Neural cell (in vitro differentiated cells): ENCODE data around the gene ITPR3. TPM values are rescaled to one million over a fixed set of nuclear protein-coding genes. Genes with fewer than 3 reads are reported as not detected.

ENCODE experiments used
- H2AFZ ChIP-seq: fragments of 200-600, 300-800 bp; sonication (generic), shearing (Covaris generic); 2 replicates; pipeline ENCODE4 v1.6.0; 2014; ENCODE audit warnings: low read depth, mild to moderate bottlenecking, antibody characterized with exemption, low read length, moderate library complexity
- H3F3A ChIP-seq: fragments of 200-600 bp; shearing (Covaris generic); 2 replicates; pipeline ENCODE4 v1.6.1; 2016; ENCODE audit warnings: mild to moderate bottlenecking, moderate library complexity, mixed read lengths, antibody characterized with exemption, low read length; ENCODE audit not compliant: insufficient read depth, poor library complexity, severe bottlenecking
- H3K27ac ChIP-seq: fragments of 200-600, 300-800 bp; sonication (generic), shearing (Covaris generic); 2 replicates; pipeline ENCODE4 v1.5.1; 2014; ENCODE audit warnings: mild to moderate bottlenecking, low read length, moderate library complexity
- H3K27me3 ChIP-seq: fragments of 300-800, 200-600 bp; sonication (generic), shearing (Covaris generic); 2 replicates; pipeline ENCODE4 v1.6.0; 2014; ENCODE audit warnings: mild to moderate bottlenecking, low read depth, low read length, moderate library complexity; ENCODE audit not compliant: insufficient read depth
- H3K36me3 ChIP-seq: fragments of 300-800, 200-600 bp; sonication (generic), shearing (Covaris generic); 2 replicates; pipeline ENCODE4 v1.5.1; 2014; ENCODE audit warnings: mild to moderate bottlenecking, antibody characterized with exemption, low read length, moderate library complexity; ENCODE audit not compliant: insufficient read depth
- H3K4me2 ChIP-seq: fragments of 300-800, 200-600 bp; sonication (generic), shearing (Covaris generic); 2 replicates; pipeline ENCODE4 v1.6.0; 2014; ENCODE audit warnings: mild to moderate bottlenecking, low read length
- H3K4me3 ChIP-seq: fragments of 300-800, 200-600 bp; sonication (generic), shearing (Covaris generic); 2 replicates; pipeline ENCODE4 v1.5.1; 2014; ENCODE audit warnings: mild to moderate bottlenecking, low read length, moderate library complexity
- H3K79me2 ChIP-seq: fragments of 200-600 bp; shearing (Covaris generic); replicated peaks from 2 replicates; pipeline ENCODE4 v1.6.0; 2014; ENCODE audit warnings: mild to moderate bottlenecking, low read length, moderate library complexity; ENCODE audit not compliant: insufficient read depth
- H3K9ac ChIP-seq: fragments of 300-800, 200-600 bp; sonication (generic), shearing (Covaris generic); 2 replicates; pipeline ENCODE4 v1.6.1; 2016; ENCODE audit warnings: mild to moderate bottlenecking, low read length, mixed read lengths
- H3K9me2 ChIP-seq: fragments of 200-600 bp; shearing (Covaris generic); 2 replicates; pipeline ENCODE4 v1.6.1; 2016; ENCODE audit warnings: mild to moderate bottlenecking, low read length, mixed read lengths; ENCODE audit not compliant: insufficient read depth
- H3K9me3 ChIP-seq: fragments of 200-600, 300-800 bp; sonication (generic), shearing (Covaris generic); 2 replicates; pipeline ENCODE4 v1.6.1; 2016; ENCODE audit warnings: mild to moderate bottlenecking, mixed run types, low read length, moderate library complexity, mixed read lengths
- H4K20me1 ChIP-seq: fragments of 200-600 bp; shearing (Covaris generic); 2 replicates; pipeline ENCODE4 v1.6.1; 2016; ENCODE audit warnings: mild to moderate bottlenecking, mixed run types; ENCODE audit not compliant: insufficient read depth
- EP300 ChIP-seq: fragments of 450-650 bp; conservative IDR thresholded peaks from 2 replicates; pipeline ENCODE4 v1.6.1; 2014; ENCODE audit warnings: antibody characterized with exemption, mild to moderate bottlenecking, moderate library complexity; ENCODE audit not compliant: poor library complexity, severe bottlenecking
- EZH2 ChIP-seq: fragments of 200-600, 300-800 bp; shearing (Covaris generic), sonication (generic); IDR thresholded peaks from 2 replicates; pipeline ENCODE4 v1.6.1; 2014; ENCODE audit warnings: antibody characterized with exemption, low read length, borderline replicate concordance, mild to moderate bottlenecking; ENCODE audit not compliant: insufficient read depth, poor library complexity, severe bottlenecking
- MXI1 ChIP-seq: fragments of 450-650 bp; conservative IDR thresholded peaks from 2 replicates; pipeline ENCODE4 v1.6.1; 2014; ENCODE audit warnings: antibody characterized with exemption, mild to moderate bottlenecking; ENCODE audit not compliant: poor library complexity, severe bottlenecking
- POLR2AphosphoS5 ChIP-seq: IDR thresholded peaks from 2 replicates; pipeline ENCODE4 v1.6.1; 2012
- RAD21 ChIP-seq: fragments of 450-650 bp; conservative IDR thresholded peaks from 2 replicates; pipeline ENCODE4 v1.6.1; 2014; ENCODE audit warnings: antibody characterized with exemption, mild to moderate bottlenecking, moderate library complexity
- SMC3 ChIP-seq: fragments of 450-650 bp; conservative IDR thresholded peaks from 2 replicates; pipeline ENCODE4 v1.6.1; 2014; ENCODE audit warnings: antibody characterized with exemption, mild to moderate bottlenecking, moderate library complexity; ENCODE audit not compliant: poor library complexity
- TAF1 ChIP-seq: IDR thresholded peaks from 2 replicates; pipeline ENCODE4 v1.6.1; 2012; ENCODE audit warnings: low read depth
- polyA plus RNA-seq: library from polyadenylated mRNA; depleted of rRNA; stranded (reverse); fragments of >200 nt; gene quantifications from 2 replicates; pipeline ENCODE4 v1.2.3, GENCODE V29; 2014
- TF ChIP-seq, protein P1 (sequence below): fragments of 450-650 bp; IDR thresholded peaks from 2 replicates; pipeline ENCODE4 v1.5.1; 2014; ENCODE audit warnings: antibody characterized with exemption, mild to moderate bottlenecking, moderate library complexity; ENCODE audit not compliant: poor library complexity, severe bottlenecking
- TF ChIP-seq, protein P2 (sequence below): IDR thresholded peaks from 2 replicates; pipeline ENCODE4 v1.6.1; 2012; ENCODE audit warnings: borderline replicate concordance

Gene ITPR3
- polyA plus RNA-seq, 1 donor from 2014 or later = 0.11 TPM

DNA sequence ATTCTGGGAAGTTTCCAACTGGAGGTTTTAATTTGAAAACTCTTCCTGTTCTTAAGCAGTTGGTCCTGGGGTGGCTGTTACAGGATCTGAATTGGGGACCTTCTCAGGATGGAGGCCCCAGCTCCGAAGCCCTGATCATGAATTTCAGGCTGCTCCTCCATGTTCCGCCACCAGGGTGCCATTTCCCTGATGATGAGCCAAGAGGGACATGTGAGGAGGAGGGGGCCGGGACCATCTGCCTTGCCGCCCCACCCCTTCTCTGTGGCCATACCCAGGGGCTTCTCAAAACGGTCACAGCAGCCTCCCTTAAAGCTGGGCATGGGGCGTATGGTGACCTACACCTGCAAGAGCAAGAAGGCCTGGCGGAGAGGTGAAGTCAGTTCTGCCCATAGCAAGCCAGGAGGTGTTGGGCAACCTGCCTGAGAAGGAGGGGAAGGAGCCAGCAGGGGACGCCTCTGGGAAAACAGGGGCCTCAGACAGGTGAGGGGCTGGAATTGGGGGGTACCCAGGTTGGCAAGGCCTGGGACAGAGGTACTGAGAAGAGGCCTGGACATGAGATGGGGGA lies 37.4 kb upstream of the ITPR3 start:
- Histone ChIP-seq H2AFZ (no peak overlapping the region), H3K4me3 (no peak overlapping the region), H3K27ac (no peak overlapping the region), H3K9ac (no peak overlapping the region), H3K36me3 (no peaks in the 10 kb centered on the region), H3K79me2 (peaks cover 12% of the 10 kb centered on the region), H3F3A (no peaks in the 10 kb centered on the region), H3K9me3 (no peaks in the 10 kb centered on the region), H4K20me1 (no peaks in the 10 kb centered on the region), H3K27me3 (no peaks in the 10 kb centered on the region), H3K9me2 (no peaks in the 10 kb centered on the region), H3K4me2 (no peak overlapping the region)
- TF ChIP-seq EP300 (no peak), TAF1 (no peak), RAD21 (no peak), POLR2AphosphoS5 (no peak), SMC3 (no peak)
- TF ChIP-seq, protein P1, sequence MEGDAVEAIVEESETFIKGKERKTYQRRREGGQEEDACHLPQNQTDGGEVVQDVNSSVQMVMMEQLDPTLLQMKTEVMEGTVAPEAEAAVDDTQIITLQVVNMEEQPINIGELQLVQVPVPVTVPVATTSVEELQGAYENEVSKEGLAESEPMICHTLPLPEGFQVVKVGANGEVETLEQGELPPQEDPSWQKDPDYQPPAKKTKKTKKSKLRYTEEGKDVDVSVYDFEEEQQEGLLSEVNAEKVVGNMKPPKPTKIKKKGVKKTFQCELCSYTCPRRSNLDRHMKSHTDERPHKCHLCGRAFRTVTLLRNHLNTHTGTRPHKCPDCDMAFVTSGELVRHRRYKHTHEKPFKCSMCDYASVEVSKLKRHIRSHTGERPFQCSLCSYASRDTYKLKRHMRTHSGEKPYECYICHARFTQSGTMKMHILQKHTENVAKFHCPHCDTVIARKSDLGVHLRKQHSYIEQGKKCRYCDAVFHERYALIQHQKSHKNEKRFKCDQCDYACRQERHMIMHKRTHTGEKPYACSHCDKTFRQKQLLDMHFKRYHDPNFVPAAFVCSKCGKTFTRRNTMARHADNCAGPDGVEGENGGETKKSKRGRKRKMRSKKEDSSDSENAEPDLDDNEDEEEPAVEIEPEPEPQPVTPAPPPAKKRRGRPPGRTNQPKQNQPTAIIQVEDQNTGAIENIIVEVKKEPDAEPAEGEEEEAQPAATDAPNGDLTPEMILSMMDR = peak; percentile 27
- TF ChIP-seq, protein P2, sequence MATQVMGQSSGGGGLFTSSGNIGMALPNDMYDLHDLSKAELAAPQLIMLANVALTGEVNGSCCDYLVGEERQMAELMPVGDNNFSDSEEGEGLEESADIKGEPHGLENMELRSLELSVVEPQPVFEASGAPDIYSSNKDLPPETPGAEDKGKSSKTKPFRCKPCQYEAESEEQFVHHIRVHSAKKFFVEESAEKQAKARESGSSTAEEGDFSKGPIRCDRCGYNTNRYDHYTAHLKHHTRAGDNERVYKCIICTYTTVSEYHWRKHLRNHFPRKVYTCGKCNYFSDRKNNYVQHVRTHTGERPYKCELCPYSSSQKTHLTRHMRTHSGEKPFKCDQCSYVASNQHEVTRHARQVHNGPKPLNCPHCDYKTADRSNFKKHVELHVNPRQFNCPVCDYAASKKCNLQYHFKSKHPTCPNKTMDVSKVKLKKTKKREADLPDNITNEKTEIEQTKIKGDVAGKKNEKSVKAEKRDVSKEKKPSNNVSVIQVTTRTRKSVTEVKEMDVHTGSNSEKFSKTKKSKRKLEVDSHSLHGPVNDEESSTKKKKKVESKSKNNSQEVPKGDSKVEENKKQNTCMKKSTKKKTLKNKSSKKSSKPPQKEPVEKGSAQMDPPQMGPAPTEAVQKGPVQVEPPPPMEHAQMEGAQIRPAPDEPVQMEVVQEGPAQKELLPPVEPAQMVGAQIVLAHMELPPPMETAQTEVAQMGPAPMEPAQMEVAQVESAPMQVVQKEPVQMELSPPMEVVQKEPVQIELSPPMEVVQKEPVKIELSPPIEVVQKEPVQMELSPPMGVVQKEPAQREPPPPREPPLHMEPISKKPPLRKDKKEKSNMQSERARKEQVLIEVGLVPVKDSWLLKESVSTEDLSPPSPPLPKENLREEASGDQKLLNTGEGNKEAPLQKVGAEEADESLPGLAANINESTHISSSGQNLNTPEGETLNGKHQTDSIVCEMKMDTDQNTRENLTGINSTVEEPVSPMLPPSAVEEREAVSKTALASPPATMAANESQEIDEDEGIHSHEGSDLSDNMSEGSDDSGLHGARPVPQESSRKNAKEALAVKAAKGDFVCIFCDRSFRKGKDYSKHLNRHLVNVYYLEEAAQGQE = no peak

DNA sequence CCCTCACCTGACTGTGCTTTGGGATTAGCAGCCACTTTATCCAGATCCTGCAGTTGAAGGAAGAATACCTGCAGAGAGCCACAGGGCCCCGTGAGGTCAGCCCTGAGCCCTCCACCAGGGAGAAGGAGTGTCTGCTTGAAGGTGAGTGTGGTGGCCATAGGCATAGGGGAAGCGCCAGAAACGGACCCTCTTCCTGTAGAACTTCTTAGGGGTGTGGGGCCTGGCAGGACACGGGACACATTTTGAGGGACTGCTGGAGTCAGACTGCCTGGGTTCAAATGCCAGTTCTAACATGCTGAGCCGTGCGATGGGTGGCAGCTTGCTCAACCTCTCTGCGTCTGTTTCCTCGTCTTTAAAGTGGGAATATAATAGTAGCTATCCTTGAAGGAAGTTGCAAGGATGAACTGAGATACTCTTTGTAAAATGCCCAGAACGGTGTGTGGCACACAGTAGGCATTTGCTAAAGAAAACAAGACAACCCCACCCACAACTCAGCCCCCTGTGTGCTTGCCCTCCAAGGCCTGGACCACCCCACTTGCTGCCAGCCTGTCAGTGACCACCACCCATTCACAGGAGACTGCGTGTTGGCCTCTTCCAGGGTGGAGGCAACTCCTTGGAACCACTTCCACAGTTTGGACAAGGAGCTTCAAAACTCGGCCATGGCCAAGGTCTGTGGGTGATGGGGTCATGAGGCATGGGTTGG lies 36.3 kb upstream of the ITPR3 start:
- Histone ChIP-seq H4K20me1 (no peaks in the 10 kb centered on the region), H3K79me2 (no peaks in the 10 kb centered on the region), H3F3A (no peaks in the 10 kb centered on the region), H2AFZ (no peak overlapping the region), H3K27me3 (no peaks in the 10 kb centered on the region), H3K4me3 (no peak overlapping the region), H3K9ac (no peak overlapping the region), H3K36me3 (no peaks in the 10 kb centered on the region), H3K4me2 (no peak overlapping the region), H3K9me2 (no peaks in the 10 kb centered on the region), H3K9me3 (no peaks in the 10 kb centered on the region), H3K27ac (no peak overlapping the region)
- TF ChIP-seq, protein P2 = no peak
- TF ChIP-seq, protein P1 = no peak
- TF ChIP-seq EP300 (no peak), RAD21 (no peak), SMC3 (no peak), TAF1 (no peak), POLR2AphosphoS5 (no peak), MXI1 (no peak), EZH2 (no peak)
